ENCODE measurements around the gene BANF2. TPM values are rescaled to one million over a fixed set of nuclear protein-coding genes. Genes with fewer than 3 reads are reported as not detected.

The BANF2 gene
- total RNA-seq, 2 experiments from 2014 or later, result not detected

GRCh38 chr20:17669306-17669931 lies 30.3 kb upstream of the BANF2 start:
- Mint-ChIP-seq H3K4me1 (peaks cover 22% of the 10 kb centered on the region), H3K27ac (no peak overlapping the region), H3K9me3 (ENCODE audit: low read depth) (no peaks in the 10 kb centered on the region), H3K27me3 (no peaks in the 10 kb centered on the region), H3K36me3 (peaks cover 17% of the 10 kb centered on the region), H3K4me3 (no peak overlapping the region)
- ATAC-seq, result no peak
- CTCF ChIA-PET, result interaction anchor here (3.3 kb wide), 1 partner anchor 13 kb away, joined by 13 read pairs; the partner anchor contains the start of gene RRBP1
- no peak for DNase-seq

GRCh38 chr20:17671011-17671410 lies 28.8 kb upstream of the BANF2 start:
- H3K36me3 Mint-ChIP-seq, result peaks cover 17% of the 10 kb centered on the region

GRCh38 chr20:17671565-17671964 lies 28.2 kb upstream of the BANF2 start:
- DNase-seq (no peak), ATAC-seq (no peak)
- H3K36me3 Mint-ChIP-seq, result peaks cover 17% of the 10 kb centered on the region
- H3K9me3 Mint-ChIP-seq (ENCODE audit: low read depth), result no peaks in the 10 kb centered on the region
- CTCF ChIA-PET, result interaction anchor here (1.1 to 2.9 kb wide), 2 partner anchors 9 to 11 kb away, joined by 3 to 12 read pairs; partner anchors contain the start of gene RRBP1
- no peak overlapping the region for H3K27ac Mint-ChIP-seq
- H3K27me3 Mint-ChIP-seq, result no peaks in the 10 kb centered on the region
- no peak overlapping the region for H3K4me3 Mint-ChIP-seq
- peaks cover 2% of the 10 kb centered on the region for H3K4me1 Mint-ChIP-seq

More at GRCh38 chr20:17671011-17671410, 28.8 kb upstream of the BANF2 start:
- DNase-seq (no peak), ATAC-seq (no peak)
- Mint-ChIP-seq H3K9me3 (ENCODE audit: low read depth) (no peaks in the 10 kb centered on the region), H3K27ac (no peak overlapping the region), H3K27me3 (no peaks in the 10 kb centered on the region), H3K4me3 (no peak overlapping the region), H3K4me1 (peaks cover 7% of the 10 kb centered on the region)
- CTCF ChIA-PET, result interaction anchor here (1.0 kb wide), 1 partner anchor 12 kb away, joined by 4 read pairs; the partner anchor contains the start of gene RRBP1

- DNase-seq, result no peak
- H3K9me3 Mint-ChIP-seq (ENCODE audit: low read depth), result no peaks in the 10 kb centered on the region
- peaks cover 2% of the 10 kb centered on the region for H3K4me1 Mint-ChIP-seq
- H3K4me3 Mint-ChIP-seq, result no peak overlapping the region
- H3K27ac Mint-ChIP-seq, result no peak overlapping the region
- ATAC-seq, result no peak
- CTCF ChIA-PET, result interaction anchor here (2.9 kb wide), 1 partner anchor 9 kb away, joined by 12 read pairs; the partner anchor contains the start of gene RRBP1
- no peaks in the 10 kb centered on the region for H3K27me3 Mint-ChIP-seq
- H3K36me3 Mint-ChIP-seq, result peaks cover 18% of the 10 kb centered on the region
Measured at GRCh38 chr20:17673084-17673483, 26.7 kb upstream of the BANF2 start.

GRCh38 chr20:17674722-17675518 lies 24.8 kb upstream of the BANF2 start:
- no peak overlapping the region for H3K4me3 Mint-ChIP-seq
- no peaks in the 10 kb centered on the region for H3K27me3 Mint-ChIP-seq
- no peak for DNase-seq
- peaks cover 14% of the 10 kb centered on the region for H3K4me1 Mint-ChIP-seq
- no peak for ATAC-seq
- CTCF ChIA-PET, result interaction anchor here (0.7 to 1.6 kb wide), 2 partner anchors 138 to 170 kb away, joined by 3 read pairs; no protein-coding TSS in a partner anchor
- H3K27ac Mint-ChIP-seq, result no peak overlapping the region
- no peaks in the 10 kb centered on the region for H3K9me3 Mint-ChIP-seq (ENCODE audit: low read depth)
- H3K36me3 Mint-ChIP-seq, result peaks cover 17% of the 10 kb centered on the region

- peaks cover 22% of the 10 kb centered on the region for H3K4me1 Mint-ChIP-seq
- no peaks in the 10 kb centered on the region for H3K9me3 Mint-ChIP-seq (ENCODE audit: low read depth)
- CTCF ChIA-PET, result interaction anchor here (0.7 to 1.7 kb wide), 2 partner anchors 9 to 171 kb away, joined by 3 to 6 read pairs; no protein-coding TSS in a partner anchor
- no peak for ATAC-seq
- no peaks in the 10 kb centered on the region for H3K27me3 Mint-ChIP-seq
- no peak overlapping the region for H3K27ac Mint-ChIP-seq
- H3K36me3 Mint-ChIP-seq, result peaks cover 14% of the 10 kb centered on the region
- DNase-seq, result no peak
- H3K4me3 Mint-ChIP-seq, result no peak overlapping the region
Measured at GRCh38 chr20:17675519-17676377, 24.0 kb upstream of the BANF2 start.

- Mint-ChIP-seq H3K27ac (no peak overlapping the region), H3K9me3 (ENCODE audit: low read depth) (no peaks in the 10 kb centered on the region), H3K36me3 (peaks cover 11% of the 10 kb centered on the region), H3K27me3 (no peaks in the 10 kb centered on the region), H3K4me1 (peaks cover 22% of the 10 kb centered on the region), H3K4me3 (no peak overlapping the region)
- no peak for ATAC-seq
- CTCF ChIA-PET, result interaction anchor here (1.7 kb wide), 1 partner anchor 10 kb away, joined by 6 read pairs; no protein-coding TSS in a partner anchor
- no peak for DNase-seq
Measured at GRCh38 chr20:17676378-17676759, 23.4 kb upstream of the BANF2 start.

- H3K36me3 Mint-ChIP-seq, result peaks cover 11% of the 10 kb centered on the region
- CTCF ChIA-PET, result interaction anchor here (1.7 kb wide), 1 partner anchor 10 kb away, joined by 6 read pairs; no protein-coding TSS in a partner anchor
- peaks cover 22% of the 10 kb centered on the region for H3K4me1 Mint-ChIP-seq
- no peaks in the 10 kb centered on the region for H3K27me3 Mint-ChIP-seq
- DNase-seq (no peak), ATAC-seq (no peak)
- no peak overlapping the region for H3K4me3 Mint-ChIP-seq
- H3K9me3 Mint-ChIP-seq (ENCODE audit: low read depth), result no peaks in the 10 kb centered on the region
- H3K27ac Mint-ChIP-seq, result no peak overlapping the region
Measured at GRCh38 chr20:17676942-17677341, 22.8 kb upstream of the BANF2 start.

GRCh38 chr20:17678295-17678694 lies 21.5 kb upstream of the BANF2 start:
- peaks cover 24% of the 10 kb centered on the region for H3K4me1 Mint-ChIP-seq
- H3K36me3 Mint-ChIP-seq, result peaks cover 6% of the 10 kb centered on the region
- no peak for ATAC-seq
- no peak overlapping the region for H3K4me3 Mint-ChIP-seq
- CTCF ChIA-PET, result interaction anchor here (0.6 to 1.4 kb wide), 3 partner anchors 12 to 182 kb away, joined by 3 to 6 read pairs (median 4); no protein-coding TSS in a partner anchor
- no peaks in the 10 kb centered on the region for H3K9me3 Mint-ChIP-seq (ENCODE audit: low read depth)
- no peak for DNase-seq
- H3K27ac Mint-ChIP-seq, result no peak overlapping the region
- peaks cover 2% of the 10 kb centered on the region for H3K27me3 Mint-ChIP-seq

- Mint-ChIP-seq H3K4me3 (no peak overlapping the region), H3K27ac (no peak overlapping the region), H3K27me3 (peaks cover 7% of the 10 kb centered on the region), H3K4me1 (peaks cover 24% of the 10 kb centered on the region), H3K36me3 (peaks cover 6% of the 10 kb centered on the region), H3K9me3 (ENCODE audit: low read depth) (no peaks in the 10 kb centered on the region)
- CTCF ChIA-PET, result interaction anchor here (1.1 to 1.4 kb wide), 2 partner anchors 13 to 182 kb away, joined by 4 to 6 read pairs; no protein-coding TSS in a partner anchor
- DNase-seq (no peak), ATAC-seq (no peak)
Measured at GRCh38 chr20:17678886-17679285, 20.9 kb upstream of the BANF2 start.

- peak overlapping the region; percentile 74 for H3K4me3 Mint-ChIP-seq
- H3K9me3 Mint-ChIP-seq (ENCODE audit: low read depth), result no peaks in the 10 kb centered on the region
- ATAC-seq (no peak), DNase-seq (no peak)
- peak overlapping the region; percentile 68 for H3K27ac Mint-ChIP-seq
- peaks cover 20% of the 10 kb centered on the region for H3K27me3 Mint-ChIP-seq
- CTCF ChIA-PET, result interaction anchor here (1.0 to 3.8 kb wide), 8 partner anchors 8 to 259 kb away, joined by 3 to 37 read pairs (median 9); no protein-coding TSS in a partner anchor
- H3K36me3 Mint-ChIP-seq, result peaks cover 6% of the 10 kb centered on the region
- H3K4me1 Mint-ChIP-seq, result peaks cover 24% of the 10 kb centered on the region
Measured at GRCh38 chr20:17679941-17680835, 19.6 kb upstream of the BANF2 start.
